HepG2 (cell line): ENCODE data around the gene USF2. TPM values are rescaled to one million over a fixed set of nuclear protein-coding genes. Genes with fewer than 3 reads are reported as not detected.

Source experiments
- DBP ChIP-seq: sonication (generic); formaldehyde crosslinking; IDR thresholded peaks from 2 replicates; pipeline ENCODE4 v1.4.0; 2020; ENCODE audit warnings: missing genetic modification reagents; ENCODE audit errors: not compliant biosample characterization
- HOXA9 ChIP-seq: sonication (generic); formaldehyde crosslinking; IDR thresholded peaks from 2 replicates; pipeline ENCODE4 v1.8.1; 2022; ENCODE audit warnings: missing genetic modification reagents, mild to moderate bottlenecking, moderate library complexity, borderline replicate concordance
- PATZ1 ChIP-seq: sonication (generic); formaldehyde crosslinking; IDR thresholded peaks from 2 replicates; pipeline ENCODE4 v1.4.0; 2020; ENCODE audit warnings: missing genetic modification reagents
- REST ChIP-seq, 2 experiments: IDR thresholded peaks; 2 replicates each; pipeline ENCODE4 v1.6.1; 2011 to 2012; ENCODE audit warnings: low read length in 2 of 2, borderline replicate concordance in 1 of 2, low read depth in 1 of 2, mild to moderate bottlenecking in 1 of 2, moderate library complexity in 1 of 2
- TFE3 ChIP-seq: IDR thresholded peaks from 2 replicates; pipeline ENCODE4 v1.6.1; 2016
- ZNF761 ChIP-seq: sonication (generic); formaldehyde crosslinking; conservative IDR thresholded peaks from 2 replicates; pipeline ENCODE4 v1.4.0; 2020; ENCODE audit warnings: mild to moderate bottlenecking, missing genetic modification reagents
- polyA plus RNA-seq, 8 experiments: library from polyadenylated mRNA; depleted of rRNA in 3 of 8; stranded (reverse) in 7 of 8; unstranded in 1 of 8; fragments of >200 nt; fragmentation: Illumina TruSeq in 4 of 8; extraction: Trizol in 4 of 8; gene quantifications; 2 replicates each; pipeline versions ENCODE4 v1.2.1 to v1.2.3, GENCODE V29; 2011 to 2016; ENCODE audit warnings: low read depth in 4 of 8, missing spikeins in 1 of 8, mixed read lengths in 1 of 8; ENCODE audit not compliant: insufficient read depth in 1 of 8
- total RNA-seq, 5 experiments: library from RNA; depleted of rRNA; stranded (reverse); fragments of >200 nt; fragmentation: Illumina TruSeq; extraction: Trizol; gene quantifications; 2 replicates each; pipeline ENCODE4 v1.2.3, GENCODE V29; 2016; ENCODE audit warnings: low read depth in 1 of 5

Gene USF2
- total and polyA plus RNA-seq, 2 of the 13 experiments (the other 11 are each of a cell fraction or from before 2014, with no cell fraction given), result 54.9 to 106 TPM

- TF ChIP-seq DBP (CRISPR knock-in tag), result no peak
- no peak for TF ChIP-seq REST (IDR thresholded peaks at IDR 0.05; ENCODE audit: borderline replicate concordance in 1 of 2, low read depth in 1 of 2, low read length in 2 of 2)
- TF ChIP-seq ZNF761 (CRISPR knock-in tag), result no peak
- no peak for TF ChIP-seq TFE3 (CRISPR knock-in tag)
- no peak for TF ChIP-seq PATZ1 (CRISPR knock-in tag)
- TF ChIP-seq HOXA9 (CRISPR knock-in tag), result no peak
Measured at GRCh38 chr19:35287713-35288112, 19.0 kb downstream of the USF2 start (continued).
